Neutrophil (primary cell): ENCODE results near the gene FGF19.

Source experiments
- H3K27ac ChIP-seq: fragments of 200-600 bp; sonication (generic); 2 replicates; pipeline ENCODE4 v1.5.1; 2016; ENCODE audit warnings: mild to moderate bottlenecking, moderate library complexity
- H3K27me3 ChIP-seq: fragments of 200-600 bp; sonication (generic); 2 replicates; pipeline ENCODE4 v1.6.0; 2016; ENCODE audit warnings: mild to moderate bottlenecking
- H3K36me3 ChIP-seq: fragments of 200-600 bp; sonication (generic); 2 replicates; pipeline ENCODE4 v1.5.1; 2017
- H3K4me1 ChIP-seq, 2 experiments: fragments of 200-600 bp in 1 of 2; sonication (generic) in 1 of 2; 1 replicate in 1 of 2; 2 replicates in 1 of 2; pipeline versions ENCODE4 v1.5.1 to v1.6.1; 2013 to 2016; ENCODE audit warnings: low read depth in 1 of 2, low read length in 1 of 2, mild to moderate bottlenecking in 1 of 2, moderate library complexity in 1 of 2; ENCODE audit not compliant: control insufficient read depth in 1 of 2, insufficient read depth in 1 of 2
- H3K4me3 ChIP-seq, 2 experiments: fragments of 200-600 bp in 1 of 2; sonication (generic) in 1 of 2; 1 replicate in 1 of 2; 2 replicates in 1 of 2; pipeline ENCODE4 v1.5.1; 2013 to 2016; ENCODE audit warnings: low read depth in 1 of 2, low read length in 1 of 2, mild to moderate bottlenecking in 1 of 2, moderate library complexity in 1 of 2
- H3K9me3 ChIP-seq: fragments of 200-600 bp; sonication (generic); 2 replicates; pipeline ENCODE4 v1.5.1; 2016
- TF ChIP-seq, protein P1 (sequence below): fragments of 200-600 bp; sonication (generic); IDR thresholded peaks from 2 replicates; pipeline ENCODE4 v1.5.1; 2016; ENCODE audit warnings: antibody characterized with exemption

The FGF19 gene

GRCh38 chr11:69657911-69658625 is 45.8 kb downstream of the FGF19 start:
- Histone ChIP-seq H3K27me3 (no peaks in the 10 kb centered on the region), H3K9me3 (no peaks in the 10 kb centered on the region), H3K4me1 (no peaks in the 10 kb centered on the region), H3K27ac (no peak overlapping the region), H3K36me3 (peaks cover 12% of the 10 kb centered on the region), H3K4me3 (no peak overlapping the region)
- TF ChIP-seq, protein P1, sequence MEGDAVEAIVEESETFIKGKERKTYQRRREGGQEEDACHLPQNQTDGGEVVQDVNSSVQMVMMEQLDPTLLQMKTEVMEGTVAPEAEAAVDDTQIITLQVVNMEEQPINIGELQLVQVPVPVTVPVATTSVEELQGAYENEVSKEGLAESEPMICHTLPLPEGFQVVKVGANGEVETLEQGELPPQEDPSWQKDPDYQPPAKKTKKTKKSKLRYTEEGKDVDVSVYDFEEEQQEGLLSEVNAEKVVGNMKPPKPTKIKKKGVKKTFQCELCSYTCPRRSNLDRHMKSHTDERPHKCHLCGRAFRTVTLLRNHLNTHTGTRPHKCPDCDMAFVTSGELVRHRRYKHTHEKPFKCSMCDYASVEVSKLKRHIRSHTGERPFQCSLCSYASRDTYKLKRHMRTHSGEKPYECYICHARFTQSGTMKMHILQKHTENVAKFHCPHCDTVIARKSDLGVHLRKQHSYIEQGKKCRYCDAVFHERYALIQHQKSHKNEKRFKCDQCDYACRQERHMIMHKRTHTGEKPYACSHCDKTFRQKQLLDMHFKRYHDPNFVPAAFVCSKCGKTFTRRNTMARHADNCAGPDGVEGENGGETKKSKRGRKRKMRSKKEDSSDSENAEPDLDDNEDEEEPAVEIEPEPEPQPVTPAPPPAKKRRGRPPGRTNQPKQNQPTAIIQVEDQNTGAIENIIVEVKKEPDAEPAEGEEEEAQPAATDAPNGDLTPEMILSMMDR: no peak

DNA sequence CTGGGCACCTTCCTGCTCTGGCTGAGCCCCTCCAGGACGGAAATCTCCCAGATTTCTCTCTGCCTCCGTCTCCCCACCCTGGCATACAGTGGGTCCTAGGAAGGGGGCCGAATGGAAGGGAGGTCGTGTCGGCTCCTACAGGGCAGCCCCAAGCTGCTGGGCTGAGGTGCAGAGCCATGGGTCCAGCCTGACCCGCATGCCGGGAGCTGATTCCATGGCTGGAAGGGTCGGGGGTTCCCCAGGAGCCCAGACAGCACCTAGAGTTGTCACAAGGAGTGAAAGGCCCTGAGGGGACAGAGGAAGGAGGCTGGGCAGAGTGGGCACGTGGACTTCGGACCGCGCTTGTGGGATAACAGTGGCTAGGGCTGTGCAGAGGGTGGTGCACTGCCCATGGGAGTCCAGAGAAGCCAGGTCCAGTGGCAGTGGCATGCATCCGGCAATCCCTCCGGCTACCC is 46.3 kb downstream of the FGF19 start:
- H3K36me3 ChIP-seq: peaks cover 8% of the 10 kb centered on the region
- no peak overlapping the region for H3K27ac ChIP-seq
- TF ChIP-seq, protein P1: no peak
- H3K4me3 ChIP-seq: no peak overlapping the region
- no peaks in the 10 kb centered on the region for H3K9me3 ChIP-seq
- H3K27me3 ChIP-seq: no peaks in the 10 kb centered on the region
- H3K4me1 ChIP-seq: no peaks in the 10 kb centered on the region

- TF ChIP-seq, protein P1: no peak
- H3K36me3 ChIP-seq: peaks cover 8% of the 10 kb centered on the region
- no peaks in the 10 kb centered on the region for H3K27me3 ChIP-seq
- no peaks in the 10 kb centered on the region for H3K4me1 ChIP-seq
- no peak overlapping the region for H3K27ac ChIP-seq
- H3K4me3 ChIP-seq: no peak overlapping the region
- no peaks in the 10 kb centered on the region for H3K9me3 ChIP-seq
These were observed 47.0 kb downstream of the FGF19 start for GRCh38 chr11:69656536-69657455.

DNA sequence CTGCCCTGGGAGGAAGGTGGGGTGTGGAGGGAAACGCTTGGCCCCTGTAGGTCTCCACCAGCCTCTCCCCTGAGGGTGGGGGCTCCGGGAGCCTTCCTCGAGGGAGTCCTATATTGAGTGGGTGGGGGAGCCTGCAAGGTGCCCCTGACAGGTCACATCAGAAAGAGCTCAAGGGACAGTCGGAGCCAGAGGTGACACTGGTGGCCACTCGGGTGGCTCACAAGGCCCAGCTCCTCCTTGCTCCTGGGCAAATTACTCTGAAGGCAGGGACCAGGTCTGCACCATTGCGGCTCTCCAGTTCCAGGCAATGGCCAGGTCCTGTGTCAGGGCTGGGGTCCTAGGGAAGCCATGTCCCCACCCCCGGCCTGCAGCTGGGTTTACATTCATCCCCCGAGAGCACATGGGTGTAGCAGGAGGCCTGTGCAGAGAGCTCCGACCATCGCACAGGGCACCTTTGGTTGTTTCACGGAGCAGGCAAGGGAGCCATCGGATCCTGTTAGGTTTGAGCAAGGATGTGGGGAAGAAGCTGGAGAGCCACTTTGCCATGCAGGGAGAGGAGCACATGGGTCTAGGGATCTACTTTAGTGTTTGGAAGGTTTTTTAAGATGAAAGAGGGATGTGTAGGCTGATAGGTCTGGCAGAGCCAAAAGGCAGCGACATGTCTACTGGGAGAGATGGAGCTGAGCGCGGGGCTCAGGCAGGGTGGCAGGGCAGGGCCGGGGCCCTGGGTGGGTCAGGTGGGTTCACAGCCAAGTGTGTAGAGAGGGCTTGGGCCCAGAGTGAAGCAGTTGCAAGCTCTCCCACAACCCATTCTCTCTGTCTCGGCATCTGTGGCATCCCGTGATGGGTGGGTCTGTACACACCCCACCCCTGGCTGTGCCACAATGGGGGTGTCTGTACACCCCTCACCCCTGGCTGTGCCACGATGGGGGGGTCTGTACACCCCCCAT is 48.1 kb downstream of the FGF19 start:
- H3K4me1 ChIP-seq: no peaks in the 10 kb centered on the region
- H3K36me3 ChIP-seq: peaks cover 3% of the 10 kb centered on the region
- peaks cover 3% of the 10 kb centered on the region for H3K27me3 ChIP-seq
- TF ChIP-seq, protein P1: no peak
- H3K9me3 ChIP-seq: no peaks in the 10 kb centered on the region
- H3K27ac ChIP-seq: no peak overlapping the region
- no peak overlapping the region for H3K4me3 ChIP-seq
